Lower leg skin (tissue), 4 donors: ENCODE measurements around the gene IL10RB. TPM values are rescaled to one million over a fixed set of nuclear protein-coding genes. Genes with fewer than 3 reads are reported as not detected.

Source experiments
- DNase-seq, 2 donors: peaks; one replicate each; pipeline ENCODE4 v3.0.0-alpha.2; 2019; ENCODE audit warnings: low spot score in 2 of 2
- H3K4me3 ChIP-seq: fragments of 200-600 bp; sonication (generic); 2 replicates; pipeline ENCODE4 v1.5.1; 2017; ENCODE audit warnings: mild to moderate bottlenecking, low read depth; ENCODE audit not compliant: poor library complexity, severe bottlenecking
- CTCF ChIP-seq, 3 donors: fragments of 450-650 bp; IDR thresholded peaks; one replicate each; pipeline ENCODE4 v1.5.1; 2016; ENCODE audit warnings: antibody characterized with exemption in 3 of 3, mild to moderate bottlenecking in 3 of 3, moderate library complexity in 2 of 3
- POLR2A ChIP-seq, 2 donors: fragments of 450-650 bp; IDR thresholded peaks; one replicate each; pipeline ENCODE4 v1.6.1; 2016 to 2017; ENCODE audit warnings: antibody characterized with exemption in 2 of 2, mild to moderate bottlenecking in 1 of 2, moderate library complexity in 1 of 2
- WGBS, 2 donors: methylation state at CpG; one replicate each; pipeline ENCODE4 v1.1.5; 2018; 5-methylcytosine and 5-hydroxymethylcytosine counted together
- intact Hi-C: fragments of 100-400 bp; cut with DNase I; formaldehyde crosslinking; loops from one replicate; pipeline ENCODE4 v1.15.0; 2023; ENCODE audit warnings: low total_unique reads
- total RNA-seq, 4 donors: library from RNA; depleted of rRNA; stranded (reverse); fragments of >200 nt; gene quantifications; one replicate each; pipeline ENCODE4 v1.1.0, GENCODE V29; 2016

Gene IL10RB
- total RNA-seq, 4 donors from 2014 or later: 27.6 to 33.3 (median 30.2) TPM

GRCh38 chr21:33300701-33301631 is 34.8 kb downstream of the IL10RB start:
- WGBS, 2 donors: 54 to 58% methylated on average over 10 of the region's 10 CpGs

GRCh38 chr21:33301632-33302002 is 35.5 kb downstream of the IL10RB start:
- no peak for DNase-seq
- 79 to 85% methylated on average over 2 of the region's 2 CpGs for WGBS, 2 donors
- intact Hi-C loops: no loop called here
- TF ChIP-seq POLR2A (IDR thresholded peaks at IDR 0.05) (no peak), CTCF (IDR thresholded peaks at IDR 0.05) (no peak)
- no peak overlapping the region for H3K4me3 ChIP-seq

More at GRCh38 chr21:33300701-33301631, 34.8 kb downstream of the IL10RB start:
- H3K4me3 ChIP-seq: no peak overlapping the region
- TF ChIP-seq CTCF (IDR thresholded peaks at IDR 0.05): no peak
- TF ChIP-seq POLR2A (IDR thresholded peaks at IDR 0.05): no peak
- intact Hi-C loops: no loop called here
- DNase-seq: peak in 1 of 2 donors; percentile 78

GRCh38 chr21:33302055-33302454 is 35.9 kb downstream of the IL10RB start:
- DNase-seq: peak in 1 of 2 donors; percentile 73
- H3K4me3 ChIP-seq: no peak overlapping the region
- 62 to 75% methylated on average over 7 of the region's 7 CpGs for WGBS, 2 donors
- no peak for TF ChIP-seq POLR2A (IDR thresholded peaks at IDR 0.05)
- no peak for TF ChIP-seq CTCF (IDR thresholded peaks at IDR 0.05)
- intact Hi-C loops: no loop called here

GRCh38 chr21:33302796-33303195 is 36.6 kb downstream of the IL10RB start:
- TF ChIP-seq CTCF (IDR thresholded peaks at IDR 0.05) (no peak), POLR2A (IDR thresholded peaks at IDR 0.05) (no peak)
- DNase-seq: peak in 1 of 2 donors; percentile 52
- WGBS, 2 donors: 95 to 96% methylated on average over 7 of the region's 7 CpGs
- no peak overlapping the region for H3K4me3 ChIP-seq
- intact Hi-C loops: no loop called here

GRCh38 chr21:33305344-33305671 is 39.1 kb downstream of the IL10RB start:
- intact Hi-C loops: no loop called here
- no peak overlapping the region for H3K4me3 ChIP-seq
- DNase-seq: peak in 1 of 2 donors; percentile 42
- no peak for TF ChIP-seq POLR2A (IDR thresholded peaks at IDR 0.05)
- TF ChIP-seq CTCF (IDR thresholded peaks at IDR 0.05): no peak
- WGBS, 2 donors: 95 to 98% methylated on average over 4 of the region's 4 CpGs
